Activated CD4-positive, CD25-positive, alpha-beta regulatory T cell treated with anti-CD3 and anti-CD28 coated beads, Interleukin-2, amount 50 U/mL, for 24 hours (primary cell): ENCODE data around the gene GLRX2.
A peak's percentile ranks its signal among the peaks of the same experiment; 100 is the strongest.
"Not testable (repeated sequence)": the region's sequence is repeated elsewhere in the genome, so short reads cannot be mapped to it uniquely, and the experiment has no call there.

Source experiments
- ATAC-seq, 2 donors: fragments of 150-1000 bp; cut with Tn5 transposase; one replicate each; pipeline ENCODE4 v1.10.0; 2021; ENCODE audit warnings: mild to moderate bottlenecking in 1 of 2, moderate library complexity in 1 of 2

GLRX2 gene

DNA sequence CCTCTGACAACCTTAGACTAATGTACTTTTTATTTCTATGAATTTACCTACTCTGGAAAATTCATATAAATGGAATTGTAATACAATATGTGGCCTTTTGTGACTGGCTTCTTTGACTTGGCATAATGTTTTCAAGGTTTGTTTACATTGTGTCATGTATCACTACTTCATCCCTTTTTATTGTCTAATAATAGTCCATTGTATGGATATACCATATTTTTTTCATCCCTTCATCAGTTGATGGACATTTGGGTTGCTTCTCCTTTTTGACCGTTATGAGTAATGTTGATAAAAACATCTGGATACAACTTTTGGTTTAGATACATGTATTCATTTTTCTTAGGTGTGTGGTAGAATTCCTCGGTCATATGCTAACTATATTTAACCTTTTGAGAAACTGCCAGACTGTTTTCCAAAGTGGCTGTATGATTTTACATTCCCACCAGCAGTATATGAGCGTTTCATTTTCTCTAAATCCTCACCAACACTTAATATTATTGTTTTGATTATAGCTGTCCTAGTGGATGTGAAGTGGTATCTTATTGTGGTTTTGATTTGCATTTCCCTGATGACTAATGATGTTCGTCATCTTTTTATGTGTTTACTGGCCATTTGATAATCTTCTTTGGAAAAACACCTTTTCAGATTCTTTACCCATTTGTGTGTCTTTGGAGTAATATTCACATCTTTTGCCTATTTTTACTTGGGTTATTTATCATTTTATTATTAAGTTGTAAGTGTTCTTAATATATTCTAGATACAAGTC lies 42.3 kb downstream of the GLRX2 start:
- no peak for ATAC-seq

DNA sequence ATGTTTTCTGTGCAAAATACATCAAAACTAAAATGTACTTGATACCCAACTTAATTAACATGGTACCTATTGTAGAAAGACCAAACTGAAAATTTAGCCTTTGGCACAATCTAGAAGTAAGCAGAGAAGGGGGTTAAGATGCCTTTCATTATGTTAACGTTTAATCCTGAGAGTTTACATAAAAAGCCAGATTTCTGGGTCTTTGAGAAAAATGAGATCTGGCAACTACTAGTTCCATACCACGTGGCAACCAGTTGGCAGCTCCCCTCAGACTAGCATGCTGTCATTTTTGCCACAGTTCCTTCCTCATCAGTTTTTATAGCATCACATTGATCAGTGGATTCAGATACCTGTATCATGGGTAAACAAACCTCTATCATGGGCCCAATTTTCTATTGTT lies 44.3 kb downstream of the GLRX2 start:
- no peak for ATAC-seq

DNA sequence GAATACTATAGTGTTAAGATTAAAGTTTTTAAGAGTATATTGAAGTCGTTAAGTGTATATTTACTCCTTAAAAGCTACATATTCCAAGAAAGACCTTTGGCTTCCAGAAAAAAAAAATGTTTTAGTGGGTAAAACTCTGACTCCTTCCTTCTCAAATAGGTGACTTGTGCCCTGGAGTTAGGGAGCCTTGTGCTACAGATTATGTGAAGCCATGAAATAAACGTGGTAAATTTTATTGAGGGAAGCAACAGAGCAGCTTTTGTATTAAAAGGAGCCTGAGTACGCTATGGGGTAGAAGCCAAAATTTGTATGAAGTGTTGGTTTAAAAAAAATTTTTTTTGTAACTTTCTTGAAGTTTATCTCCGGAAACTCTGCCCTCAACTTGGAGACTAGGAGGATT lies 44.8 kb downstream of the GLRX2 start:
- no peak for ATAC-seq

DNA sequence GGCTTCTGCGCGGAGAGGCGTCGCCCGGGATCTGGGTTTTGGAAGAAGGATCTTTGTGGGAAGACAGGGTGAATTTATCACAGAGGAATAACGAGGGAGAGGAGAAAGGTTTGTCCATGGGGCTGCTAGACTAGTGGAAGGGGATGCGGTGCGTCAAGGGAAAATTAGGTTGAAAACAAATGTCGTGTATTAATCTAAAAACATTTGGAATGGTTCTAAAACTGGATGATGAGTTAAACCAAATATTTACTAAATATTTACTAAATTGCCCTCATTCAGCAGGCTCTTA lies 45.2 kb downstream of the GLRX2 start:
- no peak for ATAC-seq

DNA sequence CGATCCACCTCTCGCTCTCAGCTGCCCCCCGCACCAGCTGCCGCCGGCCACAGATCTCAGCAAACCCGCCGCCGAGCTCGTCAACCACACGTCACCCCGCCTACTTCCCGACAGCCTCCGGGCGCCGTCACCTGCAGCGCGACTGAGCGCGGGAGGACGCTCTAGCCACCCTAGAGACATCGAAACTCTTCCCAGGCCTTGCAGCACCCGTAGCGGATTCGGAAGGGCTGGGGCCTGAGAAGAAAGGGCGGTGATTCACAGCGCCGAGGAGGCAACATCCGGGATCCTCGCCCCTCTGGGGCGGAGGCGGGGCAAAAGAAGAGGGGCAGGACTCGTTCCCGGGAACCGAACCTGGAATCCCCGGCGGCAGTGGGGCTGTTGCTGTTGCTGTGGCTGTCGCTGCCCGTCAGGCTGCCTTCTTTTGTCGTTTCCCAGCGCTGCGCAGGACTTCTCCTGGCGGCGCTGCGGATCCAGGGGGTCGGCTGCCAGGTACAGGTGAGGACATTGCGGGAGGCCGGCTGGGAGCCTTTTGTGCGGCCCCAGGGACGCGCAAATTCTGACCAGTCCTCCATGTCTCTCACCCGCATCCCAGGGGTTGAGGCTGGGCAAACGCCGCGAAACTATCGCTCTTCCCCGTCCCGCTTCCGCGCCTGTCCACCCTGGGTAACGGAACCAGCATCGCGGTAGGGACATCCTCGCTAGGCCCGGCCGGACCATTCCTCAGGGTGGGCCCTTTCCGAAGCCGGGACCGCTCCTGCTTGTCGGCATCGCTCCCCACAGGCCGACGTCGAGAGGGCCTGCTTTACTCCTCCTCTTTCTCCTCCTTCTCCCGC lies 45.7 kb downstream of the GLRX2 start, which contains the start of the genes RO60 and UCHL5:
RO60 (plus strand) TSS at position 331 of the 833 bp plus-strand sequence. CDS start 9,443 bp downstream, outside the sequence.
UCHL5 (minus strand) TSS at position 79 of the 833 bp plus-strand sequence. CDS start 100 bp downstream, outside the sequence.
- peak; percentile 96 for ATAC-seq

DNA sequence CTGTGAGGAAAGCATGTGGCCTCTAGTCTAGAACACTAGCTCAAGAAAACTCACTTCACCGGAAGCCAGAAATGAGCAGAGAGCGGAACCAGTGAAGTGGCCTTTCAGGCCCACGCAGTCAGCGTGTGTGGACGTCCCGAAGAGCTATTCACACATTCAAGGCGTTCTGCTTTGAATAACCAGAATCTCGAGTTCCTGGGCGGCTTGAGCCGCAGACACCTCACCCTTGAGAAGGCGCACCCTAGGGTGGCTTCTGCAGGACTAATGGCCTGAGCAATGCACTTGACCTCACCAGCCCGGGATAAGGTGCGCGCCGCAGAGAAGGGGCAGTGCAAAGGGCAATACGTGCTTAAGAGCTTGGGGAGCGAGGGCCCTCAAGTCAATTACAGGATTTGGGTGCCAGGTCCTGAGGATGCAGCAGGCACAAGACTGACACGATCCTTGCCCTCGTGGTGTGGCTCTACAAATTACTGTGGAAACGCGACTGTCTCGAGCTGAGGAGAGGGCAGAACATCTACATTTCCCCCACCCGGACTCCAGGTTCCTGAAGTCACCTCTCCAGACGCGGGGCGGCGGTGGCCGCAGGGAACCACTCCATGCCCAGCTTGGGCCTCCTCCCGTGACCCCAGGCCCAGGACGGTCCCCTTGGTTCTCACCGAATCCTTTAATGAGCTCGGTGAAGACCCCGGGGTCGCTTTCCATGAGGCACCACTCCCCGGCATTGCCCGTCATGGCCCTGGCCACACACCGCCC lies 46.5 kb downstream of the GLRX2 start:
- ATAC-seq: peak; percentile 44 to 59

DNA sequence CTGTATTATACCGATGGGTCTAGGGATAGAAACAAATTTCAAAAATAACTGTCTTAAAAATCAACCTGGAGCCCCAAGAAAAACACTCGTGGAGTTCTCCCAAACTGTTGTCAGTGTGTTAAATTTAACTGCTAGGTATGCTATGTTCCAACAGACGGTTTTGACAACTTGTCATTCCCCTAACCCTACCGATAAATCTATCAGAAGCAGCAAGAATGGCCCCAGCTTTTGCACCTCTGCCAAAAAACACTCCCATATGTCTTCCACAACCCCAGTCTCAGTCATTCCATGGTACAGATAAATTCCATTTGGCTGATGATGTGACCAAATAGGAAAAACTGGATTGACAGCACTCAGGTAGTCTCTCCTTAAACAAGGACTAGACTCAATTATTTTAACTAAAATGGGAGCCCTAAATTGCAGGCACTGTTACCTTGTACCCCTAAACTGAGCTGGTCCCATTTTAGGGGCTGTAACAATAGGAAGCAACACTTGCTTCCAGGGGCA lies 51.0 kb downstream of the GLRX2 start:
- ATAC-seq: no peak

DNA sequence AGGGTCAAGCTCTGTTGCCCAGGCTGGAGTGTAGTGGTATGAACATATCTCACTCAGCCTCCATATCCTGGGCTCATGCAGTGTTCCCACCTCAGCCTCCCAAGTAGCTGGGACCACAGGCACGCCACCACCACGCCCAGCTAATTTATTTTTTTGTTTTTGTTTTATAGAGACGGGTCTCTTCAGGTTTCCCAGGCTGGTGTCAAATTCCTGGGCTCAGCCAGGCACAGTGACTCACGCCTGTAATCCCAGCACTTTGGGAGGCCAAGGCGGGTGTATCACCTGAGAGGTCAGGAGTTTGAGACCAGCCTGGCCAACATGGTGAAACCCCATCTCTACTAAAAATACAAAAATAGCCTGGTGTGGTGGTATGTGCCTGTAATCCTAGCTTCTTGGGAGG lies 56.3 kb downstream of the GLRX2 start:
- not testable (repeated sequence) for ATAC-seq
